GM12872 (cell line): ENCODE measurements around the gene STEEP1.

Experiments used
- CTCF ChIP-seq: IDR thresholded peaks from 3 replicates; pipeline ENCODE4 v1.5.1; 2011; ENCODE audit warnings: low read depth, mild to moderate bottlenecking, low read length, moderate library complexity; ENCODE audit not compliant: insufficient read depth

STEEP1 gene

DNA sequence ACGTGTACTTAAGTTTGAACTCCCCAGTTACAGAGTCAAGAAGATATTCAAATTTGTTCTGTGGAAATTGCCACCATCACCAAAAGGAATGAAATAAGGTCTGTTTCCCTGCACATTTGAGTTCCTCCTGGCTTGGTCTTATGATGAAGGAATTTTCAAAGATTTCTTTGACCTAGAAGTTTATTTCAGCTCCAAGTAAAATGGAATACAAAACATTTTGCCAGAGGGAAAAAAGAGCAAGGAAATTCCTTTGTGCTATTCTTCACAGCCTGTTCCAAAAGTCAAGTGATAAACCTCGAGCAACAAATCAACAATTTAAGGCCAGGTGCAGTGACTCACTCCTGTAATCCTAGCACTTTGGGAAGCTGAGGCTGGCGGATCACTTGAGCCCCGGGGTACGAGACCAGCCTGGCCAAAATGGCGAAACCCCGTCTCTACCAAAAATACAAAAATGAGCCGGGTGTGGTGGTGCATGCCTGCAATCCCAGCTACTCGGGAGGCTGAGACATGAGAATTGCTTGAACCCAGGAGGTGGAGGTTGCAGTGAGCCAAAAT, 37.6 kb upstream of the STEEP1 start:
- no peak for TF ChIP-seq CTCF

DNA sequence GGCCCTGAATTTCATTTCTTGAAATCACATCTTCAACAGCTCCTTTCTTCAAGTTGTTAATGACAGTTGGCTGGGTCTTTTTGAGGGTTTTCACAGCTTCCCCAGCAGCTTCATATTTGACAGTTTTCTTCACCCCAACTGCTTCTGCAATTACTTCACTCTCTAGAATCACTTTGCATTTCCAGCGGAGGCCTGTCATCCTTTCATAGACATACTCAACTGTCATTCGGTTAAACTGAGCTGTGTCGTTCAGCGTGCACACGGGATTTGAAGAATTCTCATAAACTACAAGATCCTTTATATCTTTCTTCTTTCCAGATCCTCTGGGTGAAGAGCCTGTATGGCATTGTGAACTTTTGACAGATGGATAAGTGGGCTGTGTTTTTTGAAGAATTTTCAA, 24.6 kb upstream of the STEEP1 start:
- TF ChIP-seq CTCF, result no peak

GRCh38 chrX:119583431-119584059, 18.3 kb upstream of the STEEP1 start:
- no peak for TF ChIP-seq CTCF

DNA sequence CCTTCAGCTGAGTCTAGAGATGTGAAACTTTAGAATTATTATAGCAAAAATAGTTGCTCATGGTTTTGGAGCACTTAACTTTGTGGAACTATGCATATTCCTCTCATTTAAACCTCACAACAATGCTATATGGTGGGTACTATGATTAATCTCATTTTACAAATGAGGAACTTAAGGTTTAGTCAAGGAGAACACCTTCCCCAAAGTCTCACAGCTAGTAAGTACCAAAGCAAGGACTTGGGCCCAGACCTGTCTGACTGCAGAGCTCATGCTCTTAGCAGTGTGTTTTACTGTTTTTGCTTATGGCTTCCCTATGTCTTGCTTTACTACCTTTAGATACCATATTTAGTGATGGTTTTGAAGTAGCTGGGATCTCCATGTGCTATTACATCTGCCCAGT, 14.2 kb upstream of the STEEP1 start:
- TF ChIP-seq CTCF, result no peak

GRCh38 chrX:119574394-119575266, 9.4 kb upstream of the STEEP1 start, which contains the start of gene UBE2A:
TSS of gene UBE2A (plus strand) at chrX:119574563. CDS start at chrX:119574712, 149 bp downstream.
- peak; percentile 26; the same call in 2 of the 3 replicates for TF ChIP-seq CTCF

DNA sequence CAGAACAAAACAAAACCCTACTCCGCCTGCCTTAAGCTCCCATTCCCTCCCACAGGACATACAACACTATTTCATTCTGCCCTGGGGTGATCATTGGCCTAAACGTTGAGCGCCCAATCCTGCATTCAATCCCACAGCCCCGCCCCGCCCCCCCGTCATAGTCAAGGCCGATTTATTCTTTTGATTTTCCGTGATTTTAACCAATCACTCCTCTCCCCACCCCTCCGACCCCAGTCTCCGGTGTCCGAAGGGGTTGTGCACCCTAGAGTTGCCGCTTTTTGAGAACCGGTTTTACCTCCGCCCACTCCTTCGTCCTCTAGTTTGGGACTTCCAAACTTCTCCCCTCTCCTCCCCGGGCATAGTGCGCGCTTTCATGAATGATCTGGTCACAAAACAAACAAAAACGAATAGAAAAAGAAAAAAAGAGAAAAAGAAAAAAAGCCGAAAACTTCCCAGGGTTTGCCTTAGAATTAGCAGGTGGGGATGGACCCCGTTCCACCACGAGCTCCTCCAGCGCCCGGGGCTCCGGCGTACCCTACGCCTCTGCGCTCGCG, 8.7 kb upstream of the STEEP1 start:
- no peak for TF ChIP-seq CTCF

DNA sequence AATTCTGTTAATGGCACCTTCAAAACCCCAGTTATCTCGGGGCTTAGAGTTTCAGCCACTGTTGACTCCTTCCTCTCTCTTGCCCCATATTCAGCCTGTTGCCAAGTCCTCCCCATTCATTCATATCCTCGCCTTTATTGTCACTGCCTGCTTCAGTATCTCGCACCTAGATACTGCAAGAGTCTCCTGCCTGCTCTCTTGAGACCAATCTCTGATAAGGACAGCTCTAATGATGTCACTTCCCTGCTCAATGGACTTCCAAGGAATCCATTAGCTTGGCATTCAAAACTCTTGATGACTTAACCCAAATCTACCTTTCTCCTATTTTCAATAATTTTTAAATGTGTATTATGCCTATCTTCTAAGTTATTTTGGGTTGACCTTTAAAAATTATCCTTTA, 8.0 kb upstream of the STEEP1 start:
- TF ChIP-seq CTCF, result no peak
